NOMO-1 treated with dmso at 0.1 percent for 144 hours (cell line): Measurements from ENCODE around the gene APBA2.
A peak's percentile ranks its signal among the peaks of the same experiment; 100 is the strongest.
"Not testable (repeated sequence)": the region's sequence is repeated elsewhere in the genome, so short reads cannot be mapped to it uniquely, and the experiment has no call there.

ENCODE experiments used
- DNase-seq: peaks from one replicate; lab custom pipeline; 2025; ENCODE audit not compliant: unreplicated experiment; lab: John Stamatoyannopoulos, UW

APBA2 gene

GRCh38 chr15:28994831-28995596 is 109.2 kb downstream of the APBA2 start:
- DNase-seq, result peak; percentile 58

DNA sequence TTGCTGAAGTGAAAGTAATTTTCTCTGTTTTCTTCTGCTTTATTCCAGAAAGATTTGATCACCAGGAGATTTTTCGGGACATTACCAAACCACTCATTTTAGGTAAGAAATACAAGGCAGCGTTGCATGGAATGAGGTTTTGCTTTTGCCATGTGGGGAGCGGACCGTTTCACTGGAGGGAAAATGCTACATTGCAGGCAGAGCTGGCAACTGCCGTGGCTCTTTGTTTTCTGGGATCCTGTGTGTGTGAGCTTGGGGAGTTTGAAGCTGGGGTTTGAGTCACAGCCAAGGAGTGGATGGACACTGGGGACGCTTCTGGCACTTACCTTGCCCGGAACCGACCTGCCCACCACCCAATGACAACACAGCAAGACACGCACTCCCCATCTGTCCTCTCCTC is 109.9 kb downstream of the APBA2 start:
- DNase-seq, result no peak

GRCh38 chr15:28996289-28996688 is 110.5 kb downstream of the APBA2 start:
- no peak for DNase-seq

- DNase-seq, result no peak
Observed at GRCh38 chr15:28996953-28997352, 111.2 kb downstream of the APBA2 start.

- DNase-seq, result no peak
Observed at GRCh38 chr15:28997791-28998190, 112.0 kb downstream of the APBA2 start.

DNA sequence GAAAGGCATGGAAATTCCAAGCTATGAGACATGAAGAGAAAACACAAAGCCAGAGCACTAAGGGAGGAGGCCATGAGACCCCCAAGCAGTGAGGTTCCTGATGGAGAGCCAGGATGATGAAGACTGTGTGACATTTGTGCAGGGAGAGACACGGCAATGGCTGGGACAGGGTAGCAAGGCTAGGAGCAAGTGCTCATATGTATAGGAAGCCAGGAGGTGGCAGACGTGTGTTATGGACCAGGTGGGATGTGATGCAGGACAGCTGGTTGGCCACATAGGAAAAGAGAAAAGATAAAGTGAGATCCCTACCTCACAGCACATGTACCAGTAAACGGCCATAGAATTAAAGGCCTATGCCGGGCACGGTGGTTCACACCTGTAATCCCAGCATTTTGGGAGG is 112.7 kb downstream of the APBA2 start:
- DNase-seq, result no peak

DNA sequence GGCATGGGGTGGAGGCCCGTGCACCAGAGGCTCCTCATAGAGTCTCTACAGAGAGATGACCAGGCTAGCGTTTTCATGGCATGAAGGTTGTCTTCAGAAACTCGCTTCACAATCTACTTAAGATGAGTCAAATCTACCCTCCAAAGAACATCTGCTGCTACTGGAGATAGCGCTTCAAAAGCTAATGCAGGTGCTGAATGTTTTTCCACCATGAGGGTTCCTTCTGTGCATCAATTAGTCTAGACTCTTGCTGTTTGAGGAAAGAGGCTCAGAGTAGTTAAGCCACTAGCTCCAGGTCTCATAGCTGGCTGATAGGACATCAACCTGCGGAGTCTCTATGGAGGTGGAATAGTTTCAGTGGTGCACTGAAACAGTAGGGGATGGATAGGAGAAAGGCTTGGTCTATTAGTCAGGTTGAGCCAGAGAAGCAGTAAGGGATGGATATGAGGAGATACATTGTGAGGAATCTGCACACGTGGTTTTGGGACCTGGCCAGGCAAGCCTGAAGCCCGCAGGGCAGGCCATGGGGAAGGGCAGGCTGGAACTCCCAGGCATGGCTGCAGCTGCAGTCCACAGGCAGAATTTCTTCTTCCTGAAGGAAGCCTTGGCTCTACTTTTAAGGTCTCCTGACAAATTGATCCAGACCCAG is 117.5 kb downstream of the APBA2 start:
- no peak for DNase-seq

- no peak for DNase-seq
Observed at GRCh38 chr15:29003840-29004233, 118.1 kb downstream of the APBA2 start.

DNA sequence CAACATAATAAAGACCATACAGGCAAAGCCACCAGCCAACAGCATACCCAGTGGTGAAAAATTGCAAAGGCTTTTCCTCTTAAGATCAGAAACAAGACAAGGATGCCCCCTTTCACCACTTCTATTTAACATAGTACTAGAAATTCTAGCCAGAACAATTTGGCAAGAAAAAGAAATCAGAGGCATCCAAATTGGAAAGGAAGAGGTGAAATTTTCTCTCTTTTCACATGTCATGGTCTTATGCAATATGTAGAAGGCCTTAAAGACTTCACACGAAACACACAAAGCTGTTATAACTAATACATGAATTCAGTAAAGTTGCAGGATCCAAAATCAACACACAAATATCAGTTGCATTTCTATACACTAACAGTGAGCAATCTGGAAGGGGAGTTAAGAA is 120.2 kb downstream of the APBA2 start:
- no peak for DNase-seq

GRCh38 chr15:29008846-29009245 is 123.1 kb downstream of the APBA2 start:
- DNase-seq, result no peak

DNA sequence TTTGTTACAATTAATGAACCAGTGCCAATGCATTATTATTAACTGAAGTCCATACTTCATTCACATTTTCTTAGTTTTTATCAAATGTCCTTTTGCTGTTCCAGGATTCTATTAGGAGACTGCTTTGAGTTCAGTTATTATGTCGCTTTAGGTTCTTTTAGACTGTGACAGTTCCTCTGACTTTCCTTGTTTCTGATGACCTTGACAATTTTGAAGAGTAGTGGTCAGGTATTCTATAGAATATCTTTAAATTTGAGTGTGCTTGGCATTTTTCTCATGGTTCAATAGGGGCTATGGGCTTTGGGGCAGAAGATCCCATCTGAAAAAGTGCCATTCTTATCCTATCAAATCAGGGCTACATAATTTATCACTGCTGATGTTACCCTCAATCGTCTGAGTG is 126.3 kb downstream of the APBA2 start:
- no peak for DNase-seq

GRCh38 chr15:29014493-29014892 is 128.7 kb downstream of the APBA2 start:
- no peak for DNase-seq

- no peak for DNase-seq
Observed at GRCh38 chr15:29016518-29016917, 130.7 kb downstream of the APBA2 start.

DNA sequence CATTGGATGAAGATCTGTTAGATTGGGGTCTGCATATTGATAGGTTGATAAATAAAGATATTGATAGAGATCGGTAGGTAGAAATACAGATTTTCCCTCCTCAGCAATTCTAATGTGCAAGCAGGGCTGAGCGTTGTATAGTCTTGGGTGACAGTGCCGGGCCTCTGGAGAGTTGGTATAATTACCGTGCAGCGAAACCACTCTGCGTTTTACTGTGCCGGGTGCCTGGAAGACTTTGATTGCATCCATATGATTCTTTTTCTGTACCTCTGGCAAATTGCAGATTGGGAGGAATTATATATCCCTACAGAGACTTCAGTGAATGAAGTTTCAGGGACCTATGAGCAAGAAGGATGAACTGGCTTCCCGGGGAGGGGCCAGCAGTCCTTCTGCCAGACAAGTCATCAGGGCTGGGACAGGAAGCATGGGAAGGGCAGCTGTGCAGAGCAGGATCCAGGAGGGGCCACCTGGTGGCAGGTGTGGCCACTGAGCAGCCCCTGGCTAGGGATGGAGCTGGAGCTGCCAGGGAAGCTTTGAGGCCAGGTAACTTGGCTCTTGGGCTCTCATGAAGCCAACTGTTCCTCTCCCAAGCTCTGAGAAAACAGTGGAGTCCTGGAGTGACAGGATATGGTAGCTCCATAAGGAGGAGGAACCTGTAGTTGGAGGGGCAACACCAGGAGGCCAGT is 132.5 kb downstream of the APBA2 start:
- no peak for DNase-seq

DNA sequence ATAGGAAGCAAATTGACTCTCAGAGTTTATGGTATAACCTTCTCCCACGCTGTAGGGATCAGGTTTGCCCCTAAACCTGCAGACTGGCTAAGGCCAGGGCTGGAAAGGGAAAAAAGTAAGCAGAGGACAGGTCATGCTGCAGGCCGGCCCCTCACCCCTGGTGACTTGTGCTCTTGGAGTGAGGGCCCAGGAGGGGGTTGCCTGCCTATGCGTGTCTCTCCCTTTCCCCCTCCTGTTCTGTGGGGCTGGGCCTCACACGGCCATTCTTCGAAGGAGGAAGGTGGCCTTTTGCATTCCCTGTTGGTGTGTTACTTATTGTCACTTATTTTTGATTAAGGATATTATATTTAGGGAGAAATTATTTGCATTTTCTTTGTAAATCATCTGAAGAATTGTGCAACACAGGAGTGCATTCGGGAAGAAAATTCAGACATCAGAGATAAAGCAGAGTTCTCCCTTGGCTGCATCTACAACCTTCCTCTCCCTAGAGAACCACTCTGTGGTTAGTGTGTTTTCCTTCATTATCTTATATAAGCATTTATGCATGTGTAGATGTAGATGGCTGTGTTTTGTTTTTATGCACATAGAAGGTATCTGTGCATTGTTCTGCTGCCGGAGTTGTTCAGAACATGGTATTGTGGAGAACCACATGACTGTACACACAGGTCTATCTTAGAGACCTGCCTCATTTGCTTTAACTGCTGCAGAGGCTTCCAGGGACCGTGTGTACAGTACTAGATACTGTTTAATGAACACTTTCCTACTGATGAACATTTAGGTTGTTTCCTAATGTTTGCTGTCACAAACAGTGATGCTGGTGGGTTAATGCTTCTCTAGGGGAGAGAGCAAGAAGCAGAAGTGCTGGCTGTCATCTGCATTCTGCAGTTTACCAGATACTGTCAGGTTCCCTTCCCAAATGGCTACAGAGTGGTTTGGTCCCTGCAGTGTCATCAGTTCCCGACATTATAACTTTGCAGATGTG is 133.5 kb downstream of the APBA2 start:
- no peak for DNase-seq

- DNase-seq, result no peak
Observed at GRCh38 chr15:29021857-29022256, 136.1 kb downstream of the APBA2 start.

GRCh38 chr15:29024662-29025061 is 138.9 kb downstream of the APBA2 start:
- no peak for DNase-seq

DNA sequence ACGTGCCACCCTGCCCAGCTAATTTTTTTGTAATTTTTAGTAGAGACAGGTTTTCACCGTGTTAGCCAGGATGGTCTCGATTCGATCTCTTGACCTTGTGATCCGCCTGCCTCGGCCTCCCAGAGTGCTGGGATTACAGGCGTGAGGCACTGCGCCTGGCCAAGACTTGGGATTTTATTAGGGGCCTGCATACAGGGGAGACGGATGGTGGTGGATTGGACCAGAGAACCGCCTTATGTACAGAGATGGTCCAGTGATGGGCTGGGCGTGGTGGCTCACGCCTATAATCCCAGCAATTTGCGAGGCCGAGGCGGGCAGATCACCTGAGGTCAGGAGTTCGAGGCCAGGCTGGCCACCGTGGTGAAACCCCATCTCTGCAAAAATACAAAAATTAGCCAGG is 139.6 kb downstream of the APBA2 start:
- DNase-seq, result not testable (repeated sequence)

- DNase-seq, result not testable (repeated sequence)
Observed at GRCh38 chr15:29028158-29028557, 142.4 kb downstream of the APBA2 start.

GRCh38 chr15:29029651-29030195 is 143.9 kb downstream of the APBA2 start:
- DNase-seq, result no peak
